Thyroid gland (tissue), 4 donors: Measurements from ENCODE around the gene SUV39H2.

ENCODE experiments used
- CTCF ChIP-seq, 6 experiments: fragments of 200-600 bp in 3 of 6; fragments of 450-650 bp in 3 of 6; sonication (generic) in 3 of 6; IDR thresholded peaks; one replicate each; pipeline ENCODE4 v1.5.1; 2016 to 2019; ENCODE audit warnings: antibody characterized with exemption in 6 of 6, mild to moderate bottlenecking in 2 of 6, inconsistent platforms in 1 of 6, moderate library complexity in 1 of 6
- POLR2A ChIP-seq, 2 donors: fragments of 450-650 bp; IDR thresholded peaks; one replicate each; pipeline ENCODE4 v1.6.1; 2017; ENCODE audit warnings: antibody characterized with exemption in 2 of 2, mild to moderate bottlenecking in 2 of 2, moderate library complexity in 1 of 2

GRCh38 chr10:14839305-14839695 lies 39.4 kb upstream of the SUV39H2 start:
- no peak for TF ChIP-seq POLR2A (IDR thresholded peaks at IDR 0.05)
- no peak for TF ChIP-seq CTCF (IDR thresholded peaks at IDR 0.05)
